Mesenteric fat pad (tissue), 1 donor: ENCODE measurements around the gene S100A4. TPM values are rescaled to one million over a fixed set of nuclear protein-coding genes. Genes with fewer than 3 reads are reported as not detected.

Experiments
- DNase-seq: peaks from one replicate; pipeline ENCODE4 v3.0.0-alpha.2; 2020; ENCODE audit warnings: low spot score
- total RNA-seq: library from RNA; stranded (reverse); fragmentation: NEBNext Ultra II Directional; extraction: Animal tissue kit (Norgen Biotek cat#: 25700); gene quantifications from one replicate; pipeline ENCODE4 v1.2.1, GENCODE V29; 2021
- donor health status: DM: yes; HTN: yes; CAD: no.

S100A4 gene
- total RNA-seq, 1 donor from 2014 or later: 512 TPM

DNA sequence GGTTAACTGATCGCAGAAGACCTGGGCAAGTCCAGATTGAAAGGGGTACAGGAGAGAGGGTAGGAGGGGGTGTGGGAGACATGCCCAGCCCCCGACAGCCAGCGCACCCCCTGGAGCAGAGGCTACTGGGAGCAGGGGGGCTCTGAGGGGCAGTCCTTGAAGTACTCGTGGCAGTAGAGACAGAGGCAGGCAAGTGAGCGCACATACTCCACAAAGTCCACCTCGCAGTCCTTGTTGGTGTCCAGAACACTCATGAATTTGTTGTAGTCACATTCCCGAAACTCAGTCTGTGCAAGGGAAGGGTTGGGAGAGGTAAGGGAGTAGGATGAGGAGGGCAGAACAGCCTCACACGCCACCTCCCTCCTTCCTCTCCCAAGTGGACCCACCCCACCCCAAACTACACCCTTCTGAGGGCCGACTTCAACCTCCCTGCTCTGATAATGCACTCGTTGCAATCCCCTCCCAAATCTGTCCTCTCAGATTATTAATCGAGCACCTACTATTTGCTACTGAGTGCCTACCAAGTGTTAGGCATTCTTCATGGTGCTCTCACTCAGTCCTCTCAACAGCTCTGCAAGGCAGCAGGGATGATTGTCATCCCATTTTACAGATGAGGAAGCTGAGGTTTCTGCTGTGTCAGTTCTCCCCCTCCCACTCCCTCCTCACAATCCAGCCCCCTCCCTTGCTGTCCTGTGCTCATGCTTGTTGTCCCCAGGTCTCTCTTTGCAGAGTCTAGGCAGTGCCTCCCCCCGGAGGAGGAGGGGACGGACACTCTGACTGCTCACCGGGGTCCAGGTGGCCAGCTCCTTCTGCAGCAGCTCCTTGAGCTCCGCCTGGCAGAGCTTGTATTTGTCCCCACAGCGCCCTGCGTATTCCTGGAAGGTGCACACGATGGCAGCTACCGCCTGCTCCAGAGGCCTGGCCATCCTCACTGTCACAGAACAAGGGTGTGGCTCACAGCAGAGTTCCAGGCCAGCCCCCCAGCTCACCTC lies 2.2 kb upstream of the S100A4 start:
- DNase-seq: no peak

DNA sequence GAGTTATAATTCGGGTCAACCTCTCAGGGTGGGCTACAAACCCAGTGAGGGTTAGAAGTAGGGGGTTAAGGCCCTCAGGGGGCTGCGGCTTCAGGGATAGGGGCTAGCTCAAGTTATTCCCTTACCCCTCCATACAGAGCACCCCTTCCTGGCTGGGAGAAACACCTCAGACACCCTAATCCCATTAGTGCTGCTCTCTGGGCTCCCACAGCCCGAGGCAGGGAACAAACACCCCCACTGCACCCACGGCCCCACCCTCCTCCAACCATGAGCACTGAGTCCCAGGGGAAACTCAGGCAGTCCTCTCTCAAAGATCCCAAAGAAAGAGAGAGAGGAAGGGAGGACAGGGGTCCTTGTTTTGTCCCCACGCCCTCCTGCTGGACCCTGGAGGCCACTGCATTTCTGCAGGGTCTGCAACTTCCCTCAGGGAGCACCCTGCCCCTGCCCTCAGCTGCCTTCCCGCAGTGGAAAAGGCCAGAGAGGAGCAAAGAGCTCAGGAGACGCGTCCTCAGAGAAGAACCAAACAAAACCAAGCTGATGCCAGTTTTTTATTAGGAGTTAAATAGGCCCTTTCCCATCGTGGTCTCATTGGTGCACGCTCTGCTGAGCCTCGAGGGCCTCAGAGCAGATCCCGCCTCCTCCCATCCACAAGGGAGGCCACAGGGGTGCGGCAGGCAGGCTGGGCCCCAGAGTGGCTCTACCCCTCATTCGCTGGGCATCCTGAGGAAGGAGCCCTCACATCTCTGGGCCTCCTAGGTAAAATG lies 1.4 kb upstream of the S100A4 start:
- DNase-seq: no peak

- no peak for DNase-seq
Measured at GRCh38 chr1:153546371-153546770, 765 bp upstream of the S100A4 start.

DNA sequence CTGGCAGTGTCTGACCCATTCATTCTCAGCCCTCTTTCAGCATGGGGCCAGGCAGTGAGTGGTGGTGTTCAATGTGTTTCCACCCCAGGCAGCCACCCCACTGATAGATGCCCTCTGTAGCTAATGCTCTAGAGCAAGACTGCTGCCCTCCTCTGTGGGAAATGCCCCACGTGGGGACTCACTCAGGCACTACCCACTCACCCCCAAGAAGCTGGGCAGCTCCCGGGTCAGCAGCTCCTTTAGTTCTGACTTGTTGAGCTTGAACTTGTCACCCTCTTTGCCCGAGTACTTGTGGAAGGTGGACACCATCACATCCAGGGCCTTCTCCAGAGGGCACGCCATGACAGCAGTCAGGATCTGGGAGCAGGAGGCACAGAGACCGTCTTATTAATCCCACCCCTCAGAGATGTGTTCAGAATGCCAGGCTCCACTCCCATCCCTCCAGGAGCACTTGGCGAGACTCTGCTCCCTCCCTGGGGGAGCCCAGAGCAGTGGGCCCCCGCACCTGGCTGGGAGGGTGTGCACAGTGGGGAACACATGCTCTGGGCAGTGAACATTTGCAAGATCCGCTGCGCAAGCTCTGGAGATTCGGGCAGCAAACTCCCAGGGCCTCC lies 1.0 kb downstream of the S100A4 start:
- no peak for DNase-seq

DNA sequence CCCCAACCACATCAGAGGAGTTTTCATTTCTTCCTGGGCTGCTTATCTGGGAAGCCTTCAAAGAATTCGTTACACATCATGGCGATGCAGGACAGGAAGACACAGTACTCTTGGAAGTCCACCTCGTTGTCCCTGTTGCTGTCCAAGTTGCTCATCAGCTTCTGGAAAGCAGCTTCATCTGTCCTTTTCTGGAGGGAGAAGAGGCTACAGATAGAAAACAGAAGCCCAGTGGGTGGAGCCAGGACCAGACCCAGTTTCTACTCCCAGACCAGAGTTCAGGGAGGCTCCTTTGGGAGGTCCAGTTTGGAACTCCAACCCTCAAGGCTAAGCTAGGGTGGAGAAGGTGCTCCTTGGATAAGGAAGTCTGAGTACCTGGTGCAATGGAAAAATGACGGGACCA lies 1.9 kb downstream of the S100A4 start:
- DNase-seq: no peak

DNA sequence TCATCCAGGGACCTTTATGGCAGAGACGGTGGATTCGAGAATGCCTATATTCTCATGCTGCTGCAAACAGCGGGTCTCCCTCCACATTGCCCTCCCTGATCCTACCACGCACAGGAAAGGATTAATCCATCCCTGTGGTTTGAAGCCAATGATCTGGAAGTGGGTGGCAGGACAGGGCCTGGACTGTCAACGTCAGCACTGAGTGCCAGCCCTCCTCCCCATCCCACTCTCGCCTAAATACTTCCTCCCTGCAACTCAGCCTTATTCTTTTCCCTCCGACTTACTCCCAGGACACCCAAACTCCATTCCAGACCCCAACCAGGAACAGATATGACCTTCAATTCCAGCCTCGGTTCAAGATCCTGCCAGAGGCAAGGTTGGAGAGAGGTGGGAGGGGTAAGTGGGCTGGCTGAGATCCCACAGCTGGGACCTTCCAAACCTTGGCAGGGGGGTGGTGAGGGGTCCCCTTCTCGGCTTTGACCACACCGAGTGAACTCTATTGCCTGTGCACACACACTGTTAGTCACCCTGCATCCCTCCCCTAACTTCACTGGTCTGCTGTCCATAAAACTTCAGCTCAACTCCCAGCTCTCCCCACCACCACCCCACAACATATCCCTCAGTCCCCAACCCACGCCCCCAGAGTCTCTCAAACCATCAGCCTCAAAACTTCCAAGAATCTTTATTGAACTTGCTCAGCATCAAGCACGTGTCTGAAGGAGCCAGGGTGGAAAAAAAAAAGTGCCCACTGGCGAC lies 2.5 kb downstream of the S100A4 start:
- DNase-seq: no peak

DNA sequence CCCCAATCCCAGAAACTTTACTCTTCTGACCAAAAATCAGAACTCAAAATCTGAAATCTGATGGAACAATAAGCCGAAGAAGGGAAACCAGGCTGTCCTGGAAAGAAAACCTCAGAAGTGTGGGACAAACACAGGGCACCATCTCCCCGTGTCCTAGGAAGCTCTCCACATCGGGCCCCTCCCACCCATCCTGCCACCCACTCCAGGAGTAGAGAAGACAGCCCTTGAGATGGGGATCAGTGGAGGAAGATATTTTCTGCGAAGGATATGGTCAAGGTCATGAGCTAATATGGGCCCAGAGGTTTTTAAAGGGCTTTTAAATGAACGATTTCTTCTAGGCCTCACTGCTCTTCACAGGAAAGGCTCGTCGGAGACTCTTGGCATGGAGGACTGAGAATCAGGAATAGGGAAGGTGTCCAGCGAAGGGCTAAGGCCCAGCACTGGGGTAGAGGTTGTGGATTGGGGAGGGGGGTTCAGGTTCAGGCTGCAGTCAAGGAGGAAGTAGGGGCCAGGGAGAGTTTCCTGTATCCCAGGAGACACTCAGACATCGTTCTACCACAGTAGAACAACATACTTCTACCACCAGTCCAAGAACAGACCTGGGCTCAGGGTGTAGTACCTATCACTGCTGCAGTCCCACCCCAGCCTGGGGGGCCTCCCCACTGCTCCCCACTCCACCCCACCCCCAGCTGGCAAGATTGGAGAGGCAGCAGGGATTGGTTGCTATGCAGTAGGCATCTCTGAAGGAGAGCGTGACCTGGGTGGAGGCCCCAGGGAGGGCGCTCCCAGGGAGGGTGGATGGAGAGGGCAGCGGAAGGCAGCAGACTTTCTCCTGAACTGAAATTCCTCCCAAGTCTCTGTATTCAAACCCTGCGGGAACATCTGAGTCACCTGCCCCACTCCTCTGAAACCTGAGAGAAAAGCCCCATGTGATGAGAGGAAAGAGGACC lies 3.7 kb downstream of the S100A4 start:
- no peak for DNase-seq

DNA sequence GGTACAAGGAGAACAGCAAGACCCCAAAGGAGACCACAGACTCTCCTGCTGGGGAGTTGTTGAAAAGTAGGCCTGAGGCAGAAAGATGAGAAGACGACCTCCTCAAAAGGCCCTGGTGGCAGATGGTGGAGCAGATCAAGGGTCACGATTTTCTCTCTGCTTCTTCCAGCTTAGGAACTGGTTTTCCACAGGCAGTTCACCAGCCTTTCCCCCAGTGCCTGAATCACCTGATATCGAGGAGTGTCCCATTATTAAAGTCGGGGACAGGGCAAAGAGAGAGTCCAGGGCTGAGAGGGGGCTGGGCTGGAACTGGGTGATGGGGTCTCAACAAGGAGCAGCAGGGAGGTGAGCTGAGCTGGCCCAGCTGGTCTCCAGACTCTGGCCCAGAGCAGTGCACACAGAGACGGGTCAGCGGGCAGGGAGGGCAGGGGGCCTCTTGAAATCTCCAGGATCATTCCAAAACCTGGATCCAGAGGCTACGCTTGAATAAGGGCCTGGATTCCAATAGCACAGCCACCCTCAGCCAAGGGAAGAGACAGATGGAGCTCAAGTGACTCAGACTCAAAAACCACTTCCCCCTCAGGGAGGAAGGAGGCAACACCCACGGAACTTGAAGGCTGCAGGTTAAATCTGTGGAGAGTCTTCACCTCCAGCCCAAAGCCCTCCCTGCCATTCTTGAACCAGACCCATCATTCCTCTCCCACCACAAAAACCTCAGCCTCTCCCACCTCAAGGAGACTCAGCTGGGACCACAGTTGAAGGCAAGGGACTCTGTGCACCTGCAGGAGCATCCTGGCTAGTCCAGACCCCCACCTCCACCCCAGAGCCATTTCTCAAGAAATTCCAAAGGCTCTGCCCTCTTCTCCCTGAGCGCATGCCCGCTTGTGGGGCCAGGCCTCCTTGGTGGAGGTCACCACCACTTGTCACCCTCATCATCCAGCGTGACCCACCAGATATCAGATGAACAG lies 4.9 kb downstream of the S100A4 start, which contains the start of gene S100A5:
Gene S100A5, minus strand, starts transcription at position 541 of the 968 bp plus-strand sequence. CDS start 743 bp downstream, outside the sequence.
- no peak for DNase-seq

GRCh38 chr1:153539395-153540093 lies 6.1 kb downstream of the S100A4 start:
- no peak for DNase-seq

DNA sequence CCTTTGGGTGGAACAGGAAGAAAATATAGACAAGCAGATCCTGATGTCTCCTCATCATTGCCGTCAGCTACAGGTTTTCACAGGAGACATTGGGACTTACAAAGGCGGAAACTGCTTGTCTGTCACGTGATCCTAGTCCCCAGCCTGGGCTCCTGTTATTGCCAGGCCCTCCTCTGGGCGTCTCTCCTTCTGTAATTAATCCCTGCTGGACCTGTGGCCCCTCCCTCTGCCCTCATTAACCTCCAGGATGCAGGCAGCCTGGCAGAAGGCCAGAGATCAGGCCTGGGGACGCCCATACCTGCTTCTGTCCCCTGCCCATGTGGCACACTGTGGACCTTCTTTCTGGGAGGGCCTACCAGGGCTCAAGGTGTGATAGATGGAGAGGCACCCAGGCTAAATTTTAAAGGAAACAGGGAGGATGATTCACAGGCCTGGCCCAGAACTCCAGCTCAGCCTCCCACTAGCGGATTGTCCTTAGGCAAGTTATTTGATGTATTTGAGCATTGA lies 7.2 kb downstream of the S100A4 start:
- no peak for DNase-seq

DNA sequence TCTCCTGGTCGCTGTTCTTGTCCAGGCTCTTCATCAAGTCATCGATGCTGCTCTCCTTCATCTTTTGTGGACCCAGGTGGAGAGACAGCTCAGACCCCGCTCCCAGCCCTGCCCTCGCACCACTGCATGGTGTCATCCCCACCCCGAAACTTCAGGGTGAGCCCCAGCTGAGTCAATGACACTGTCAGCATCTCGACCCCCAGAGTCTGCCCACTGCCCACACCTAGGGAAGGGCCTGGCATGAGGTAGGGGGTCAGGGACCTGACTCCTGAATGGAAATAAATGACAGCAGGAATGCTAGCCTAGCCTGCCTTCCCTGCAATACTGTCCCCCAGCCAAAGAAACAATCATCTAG lies 8.3 kb downstream of the S100A4 start:
- no peak for DNase-seq

DNA sequence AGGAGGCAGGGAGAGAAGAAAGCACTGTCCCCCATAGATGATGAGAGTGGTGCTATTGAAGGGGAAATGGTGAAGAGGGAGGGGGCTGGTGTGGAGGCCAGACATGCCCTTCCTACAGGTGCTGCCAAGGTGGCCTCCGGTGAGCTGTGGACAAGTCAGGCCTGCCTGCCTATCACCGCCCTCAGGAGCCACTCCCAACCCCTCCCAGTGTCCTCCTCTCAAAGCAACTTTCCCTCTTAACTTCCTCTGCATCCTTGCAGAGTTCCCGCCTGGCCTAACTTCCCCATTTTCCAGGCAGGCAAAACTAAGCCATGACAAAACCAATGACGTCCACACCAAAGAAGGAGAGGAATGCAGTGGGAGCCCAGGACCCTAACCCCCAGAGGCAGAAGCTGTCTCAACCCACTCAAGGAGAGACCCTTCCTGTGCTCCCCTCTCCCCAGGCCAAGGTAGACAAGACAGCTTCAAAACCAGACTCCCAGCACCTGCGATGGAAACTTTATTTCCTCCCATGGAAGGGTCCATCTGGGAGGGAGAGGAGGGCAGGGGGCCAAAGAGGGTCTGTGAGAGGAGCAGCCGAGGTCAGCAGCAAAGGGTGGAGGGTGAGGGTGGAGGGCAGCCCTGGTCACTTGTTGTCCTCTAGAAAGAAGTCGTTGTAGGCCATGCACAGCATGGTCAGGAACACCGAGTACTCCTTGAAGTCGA lies 8.8 kb downstream of the S100A4 start:
- DNase-seq: no peak

DNA sequence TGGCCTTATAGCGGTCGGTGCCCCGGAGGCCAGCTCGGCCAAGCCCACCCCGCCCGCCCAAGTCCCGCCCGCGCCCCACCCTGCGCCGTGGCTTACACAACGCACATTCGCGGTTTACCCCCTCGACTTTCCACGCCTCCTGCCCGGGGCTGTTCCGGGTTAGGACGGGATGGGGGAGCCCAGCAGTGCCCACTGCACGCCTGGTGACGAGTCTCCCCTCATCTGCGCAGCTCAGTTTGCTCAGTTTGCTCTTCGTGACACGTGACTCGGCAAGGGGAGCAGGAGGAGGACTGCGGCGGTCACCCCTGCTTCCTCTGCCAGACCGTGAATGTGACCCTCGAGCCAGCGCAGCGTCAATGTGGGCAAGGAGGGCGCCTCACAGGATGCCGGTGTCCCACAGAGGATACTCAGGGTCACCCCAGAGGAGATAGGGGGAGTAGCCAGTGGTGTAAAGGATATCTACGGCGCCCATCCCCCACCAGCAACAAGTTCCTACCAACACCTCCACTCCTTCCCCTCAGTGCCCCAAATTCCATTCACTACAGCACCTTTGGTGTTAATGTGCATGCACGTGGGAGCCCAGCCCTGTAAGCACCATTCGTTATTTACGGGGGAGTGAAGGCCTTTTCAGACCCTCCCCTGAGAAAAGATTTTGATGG lies 9.5 kb downstream of the S100A4 start:
- DNase-seq: peak; percentile 96

DNA sequence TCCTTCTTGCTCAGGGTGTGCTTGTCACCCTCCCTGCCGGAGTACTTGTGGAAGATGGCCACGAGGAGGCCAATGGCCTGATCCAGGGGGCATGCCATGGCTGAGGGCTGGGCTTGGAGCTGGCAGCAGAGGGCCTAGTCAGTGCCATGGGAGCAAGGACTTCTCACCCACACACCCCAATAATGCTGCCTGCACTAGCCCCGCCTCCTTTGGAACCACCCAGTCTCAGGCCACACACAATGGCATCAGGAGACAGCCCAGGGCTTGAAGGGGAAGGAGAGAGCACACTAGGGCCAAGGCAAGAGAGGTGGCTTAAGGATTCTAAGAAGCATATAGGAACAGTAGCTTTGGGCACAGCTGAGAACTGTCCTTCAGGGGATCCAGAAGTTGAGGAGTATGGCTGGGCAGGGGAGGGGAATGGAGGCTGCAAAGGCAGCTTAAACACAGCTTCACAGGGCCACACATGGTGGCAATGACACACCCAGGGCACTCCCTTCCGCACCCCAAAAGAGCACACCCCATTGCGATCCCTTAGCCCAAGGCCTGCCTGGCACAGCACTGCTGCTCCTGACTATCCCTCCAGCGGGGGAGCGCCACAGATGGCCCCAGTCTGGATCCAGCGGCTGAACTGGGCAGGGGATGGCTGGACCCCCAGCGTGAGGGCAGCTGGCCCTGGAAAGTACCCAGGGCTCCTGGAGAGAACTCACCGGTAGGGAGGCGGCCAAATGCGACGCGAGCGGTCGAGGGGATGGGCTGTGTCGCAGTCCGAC lies 10.2 kb downstream of the S100A4 start, which contains the start of gene S100A6:
Gene S100A6, minus strand, starts transcription at position 750 of the 770 bp plus-strand sequence. Its CDS starts 652 bp downstream, at position 98.
- no peak for DNase-seq

- DNase-seq: no peak
Measured at GRCh38 chr1:153534925-153535241, 10.7 kb downstream of the S100A4 start.
